GM21367 (cell line): ENCODE results near the gene NT5M.

Source experiments
- ATAC-seq: cut with Tn5 transposase; IDR thresholded peaks from one replicate; pipeline ENCODE4 v1.9.1; 2021; ENCODE audit not compliant: unreplicated experiment

NT5M gene

DNA sequence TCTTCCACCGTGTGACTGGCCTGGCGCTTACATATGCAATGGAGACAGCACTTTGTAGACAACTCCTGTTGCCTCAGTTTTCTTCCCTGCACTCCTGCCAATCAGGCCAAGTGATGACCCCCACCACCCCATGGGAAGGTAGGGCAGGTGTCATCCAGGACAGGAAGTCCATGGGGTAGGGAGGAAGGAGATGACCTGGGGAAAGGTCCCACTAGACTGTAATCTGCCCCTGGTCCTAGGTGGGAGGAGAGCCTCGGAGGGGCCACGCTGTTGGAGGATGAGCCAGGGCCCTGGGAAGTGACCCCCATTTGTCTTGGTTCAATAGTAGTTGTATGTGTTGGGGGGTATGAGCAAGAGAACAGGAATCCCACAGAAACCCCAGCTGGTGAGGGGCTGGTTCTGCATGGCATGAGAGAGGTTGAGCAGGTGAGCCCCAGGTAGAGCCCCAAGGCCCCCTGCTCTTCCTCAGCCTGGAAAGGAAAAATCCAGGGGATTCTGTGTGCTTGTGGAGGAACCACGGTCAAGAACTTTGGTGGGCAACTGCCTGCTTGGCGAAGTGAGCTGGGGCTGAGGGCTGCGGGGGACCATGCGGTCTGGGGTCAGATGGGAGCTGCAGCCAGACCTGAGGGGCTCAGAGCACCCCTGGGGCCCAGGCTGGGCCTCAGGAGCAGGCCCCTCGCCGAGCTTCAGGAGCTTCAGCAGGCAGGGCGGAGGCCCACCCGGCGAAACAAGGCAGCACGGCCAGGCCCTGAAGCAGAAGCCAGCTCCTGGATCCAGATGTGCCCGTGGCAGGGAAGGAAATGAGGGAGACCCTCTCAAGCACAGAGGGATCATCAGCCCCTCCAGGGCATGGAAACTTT lies 50.7 kb downstream of the NT5M start:
- ATAC-seq, result no peak

DNA sequence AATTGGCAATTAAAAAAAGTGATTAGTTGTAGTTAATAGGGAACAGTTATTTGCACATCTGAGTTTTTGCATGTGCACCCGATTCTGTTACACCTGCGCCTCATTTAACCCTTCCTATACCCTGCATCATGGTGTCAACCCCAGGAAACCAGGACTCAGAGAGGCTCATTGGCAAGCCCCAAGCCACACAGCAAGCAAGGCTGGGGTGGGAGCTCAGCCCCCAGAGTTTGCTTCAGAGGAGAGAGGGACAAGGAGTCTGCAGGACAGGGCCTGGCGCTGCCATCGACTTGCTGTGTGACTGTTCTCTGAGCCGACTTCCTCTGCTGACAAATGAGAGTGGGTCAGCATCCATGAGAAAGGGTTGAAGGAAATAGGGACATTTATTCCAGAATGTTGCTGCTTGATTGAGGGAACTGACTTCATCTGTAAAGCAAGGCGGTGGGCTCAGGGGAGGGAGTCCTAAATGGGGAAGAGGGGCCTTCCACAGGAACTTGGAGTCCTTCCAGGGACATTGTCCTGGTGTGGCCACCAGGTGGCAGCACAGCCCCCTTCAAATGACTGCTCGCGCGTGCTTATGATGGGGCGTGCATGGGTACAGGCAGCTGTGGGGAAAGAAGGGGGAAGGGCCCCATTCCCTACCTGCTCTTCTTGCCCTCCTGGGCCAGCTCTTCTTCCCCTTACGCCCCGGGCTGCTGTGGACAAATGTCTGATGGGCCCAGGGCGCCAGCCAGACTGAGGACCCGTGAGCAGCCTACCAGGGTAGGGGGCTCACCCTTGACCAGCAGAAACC lies 51.6 kb downstream of the NT5M start:
- no peak for ATAC-seq

GRCh38 chr17:17355426-17355825 lies 52.3 kb downstream of the NT5M start:
- ATAC-seq, result no peak

GRCh38 chr17:17356149-17356930 lies 53.2 kb downstream of the NT5M start:
- no peak for ATAC-seq

- no peak for ATAC-seq
Measured at GRCh38 chr17:17356931-17357270, 53.7 kb downstream of the NT5M start.

GRCh38 chr17:17358060-17358751 lies 55.0 kb downstream of the NT5M start:
- ATAC-seq, result no peak

DNA sequence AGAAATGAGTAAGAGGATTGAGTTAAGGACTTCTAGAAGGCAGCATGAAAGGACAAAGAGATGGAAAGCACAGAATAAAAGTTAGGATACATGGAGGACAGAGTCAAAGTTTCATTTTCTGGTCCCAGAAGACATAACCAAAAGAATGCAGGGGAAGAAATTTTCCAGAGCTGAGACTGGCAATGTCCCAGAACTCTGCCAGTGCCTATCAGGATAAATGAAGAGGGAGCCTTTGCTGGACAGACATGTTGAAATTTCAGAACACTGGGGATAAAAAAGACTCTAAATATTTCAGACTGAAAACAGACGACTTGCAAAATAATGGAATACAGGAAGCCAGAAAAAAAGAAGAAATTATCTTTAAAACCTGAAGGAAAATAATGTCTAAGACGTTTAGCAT lies 55.7 kb downstream of the NT5M start:
- no peak for ATAC-seq

GRCh38 chr17:17359271-17359670 lies 56.1 kb downstream of the NT5M start:
- no peak for ATAC-seq

DNA sequence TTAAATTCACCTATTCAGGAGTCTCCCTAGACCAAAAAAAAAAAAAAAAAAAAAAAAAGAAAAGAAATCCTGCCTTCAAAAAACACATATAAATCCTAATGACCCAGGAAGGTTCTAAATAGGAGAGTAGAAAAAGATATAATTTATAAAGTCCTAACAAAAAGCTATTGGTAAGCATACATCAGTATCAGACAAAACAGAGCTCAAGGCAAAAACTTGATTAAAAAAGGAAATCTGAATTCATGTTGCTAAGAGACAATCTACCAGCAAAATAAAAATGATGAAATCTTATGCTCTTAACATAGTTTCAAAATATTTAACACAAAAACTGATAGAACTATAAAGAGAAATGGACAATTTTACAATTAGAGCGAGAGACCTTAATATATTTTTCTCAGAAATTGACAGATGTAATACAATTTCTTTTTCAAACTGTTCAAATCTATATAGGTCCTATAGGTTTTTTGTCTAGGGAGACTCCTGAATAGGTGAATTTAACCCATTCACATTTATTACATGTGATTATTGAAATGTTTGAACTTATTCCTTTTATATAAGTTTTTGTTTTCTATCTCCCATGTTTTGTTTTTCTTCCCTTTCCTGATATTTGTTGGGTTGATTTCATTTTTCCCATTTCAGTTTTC lies 57.0 kb downstream of the NT5M start:
- ATAC-seq, result no peak

GRCh38 chr17:17361543-17361866 lies 58.3 kb downstream of the NT5M start:
- no peak for ATAC-seq

DNA sequence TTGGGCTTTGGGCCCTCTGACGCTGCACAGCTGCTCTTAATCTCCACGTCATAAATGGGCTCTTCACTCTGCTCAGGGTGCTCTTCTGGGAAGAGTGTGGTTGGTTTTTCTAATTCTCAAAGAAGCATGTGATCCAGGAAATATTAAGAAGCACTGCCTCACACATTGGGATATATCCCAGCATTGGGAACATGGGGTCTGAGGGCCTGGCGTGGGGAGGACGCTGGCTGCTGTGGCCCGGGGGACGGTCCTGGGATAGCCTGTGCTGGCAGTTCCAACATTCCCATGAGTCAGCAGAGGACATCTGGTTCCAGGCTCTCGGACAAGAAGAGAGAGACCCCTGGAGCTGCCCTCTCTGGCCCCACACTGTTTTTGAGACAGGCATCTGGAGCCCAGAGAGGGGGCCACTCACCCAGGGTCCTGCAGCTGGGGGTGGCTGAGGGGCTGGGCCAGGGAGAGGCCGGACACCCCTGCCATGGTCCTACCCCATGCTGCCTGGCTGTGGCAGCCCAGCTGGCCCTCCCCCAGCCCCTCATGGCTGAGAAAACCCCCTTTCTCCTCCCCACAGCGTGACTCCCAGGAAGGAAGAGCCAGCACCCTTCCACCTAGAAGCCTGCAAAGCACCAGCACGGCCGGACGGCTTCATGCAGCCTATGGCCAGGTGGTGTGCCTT lies 58.8 kb downstream of the NT5M start:
- ATAC-seq, result no peak

DNA sequence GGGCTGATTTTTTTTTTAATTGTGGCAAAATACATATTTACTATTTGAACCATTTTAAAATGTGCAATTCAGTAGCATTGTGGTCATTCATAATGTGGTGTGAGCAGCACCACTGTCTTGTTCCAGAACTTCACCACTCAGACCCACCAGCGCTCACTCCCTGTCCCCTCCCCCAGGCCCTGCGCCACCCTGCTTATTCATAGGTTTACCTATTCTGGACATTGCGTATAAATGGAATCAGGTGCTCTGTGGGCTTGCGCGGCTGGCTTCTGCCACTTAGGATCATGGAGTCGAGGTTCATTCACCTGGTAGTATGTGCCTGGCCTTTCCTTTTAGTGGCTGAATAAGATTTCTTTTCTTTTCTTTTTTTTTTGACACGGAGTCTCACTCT lies 59.4 kb downstream of the NT5M start:
- ATAC-seq, result no peak

- no peak for ATAC-seq
Measured at GRCh38 chr17:17363638-17364337, 60.6 kb downstream of the NT5M start.

- ATAC-seq, result no peak
Measured at GRCh38 chr17:17364338-17364667, 61.1 kb downstream of the NT5M start.

GRCh38 chr17:17365476-17366110 lies 62.4 kb downstream of the NT5M start:
- no peak for ATAC-seq

GRCh38 chr17:17366235-17366634 lies 63.1 kb downstream of the NT5M start:
- ATAC-seq, result no peak

GRCh38 chr17:17366941-17367875 lies 64.0 kb downstream of the NT5M start:
- ATAC-seq, result no peak

DNA sequence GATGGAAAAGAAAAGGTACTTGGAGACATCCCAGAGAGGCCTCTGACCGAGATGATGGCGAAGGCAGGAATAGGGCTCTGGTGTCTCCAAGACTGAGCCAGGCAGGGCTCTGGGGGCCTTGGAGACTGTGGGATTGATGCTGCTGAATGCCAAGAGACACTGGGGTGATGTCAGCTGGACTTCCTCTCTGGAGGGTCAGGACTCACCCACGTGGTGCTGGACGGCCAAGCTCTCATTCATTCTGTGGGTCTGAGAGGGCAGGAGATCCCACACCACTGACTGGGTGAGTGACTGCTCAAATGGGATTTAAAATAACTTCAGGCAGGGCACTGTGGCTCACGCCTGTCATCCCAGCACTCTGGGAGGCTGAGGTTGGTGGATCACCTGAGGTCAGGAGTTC lies 64.8 kb downstream of the NT5M start:
- no peak for ATAC-seq
